Trophoblast cell (in vitro differentiated cells and primary cell): Measurements from ENCODE around the gene USH2A.

Source experiments
- DNase-seq, 2 donors: peaks; one replicate each; pipeline ENCODE4 v3.0.0-alpha.2; 2016
- H2AFZ ChIP-seq: 2 replicates; pipeline ENCODE4 v1.6.1; 2013; ENCODE audit warnings: low read length, moderate library complexity, mild to moderate bottlenecking; ENCODE audit not compliant: insufficient read depth, poor library complexity
- H2AK5ac ChIP-seq: 2 replicates; pipeline ENCODE4 v1.6.1; 2013; ENCODE audit warnings: mild to moderate bottlenecking, low read length
- H2BK120ac ChIP-seq: 2 replicates; pipeline ENCODE4 v1.6.1; 2013; ENCODE audit warnings: low read length, mild to moderate bottlenecking, moderate library complexity; ENCODE audit not compliant: insufficient read depth, poor library complexity
- H2BK12ac ChIP-seq: 2 replicates; pipeline ENCODE4 v1.6.1; 2013; ENCODE audit warnings: mild to moderate bottlenecking, low read length, moderate library complexity
- H2BK5ac ChIP-seq: 2 replicates; pipeline ENCODE4 v1.6.1; 2013; ENCODE audit warnings: low read length, low read depth, moderate library complexity, mild to moderate bottlenecking; ENCODE audit not compliant: poor library complexity
- H3K14ac ChIP-seq: 2 replicates; pipeline ENCODE4 v1.6.1; 2013; ENCODE audit warnings: mild to moderate bottlenecking, low read length
- H3K18ac ChIP-seq: 2 replicates; pipeline ENCODE4 v1.6.1; 2013; ENCODE audit warnings: mild to moderate bottlenecking, low read length
- H3K23ac ChIP-seq: 2 replicates; pipeline ENCODE4 v1.6.1; 2013; ENCODE audit warnings: low read length
- H3K27ac ChIP-seq: 2 replicates; pipeline ENCODE4 v1.5.1; 2013; ENCODE audit warnings: low read depth, mild to moderate bottlenecking, inconsistent platforms, low read length, moderate library complexity
- H3K27me3 ChIP-seq: 2 replicates; pipeline ENCODE4 v1.6.1; 2013; ENCODE audit warnings: inconsistent platforms, mild to moderate bottlenecking, low read length, moderate library complexity; ENCODE audit not compliant: insufficient read depth
- H3K36me3 ChIP-seq, 2 experiments: 1 replicate in 1 of 2; 2 replicates in 1 of 2; pipeline ENCODE4 v1.6.1; 2013; ENCODE audit warnings: low read length in 2 of 2, mild to moderate bottlenecking in 2 of 2, moderate library complexity in 1 of 2; ENCODE audit not compliant: insufficient read depth in 2 of 2, control insufficient read depth in 1 of 2
- H3K4ac ChIP-seq: 2 replicates; pipeline ENCODE4 v1.6.1; 2013; ENCODE audit warnings: low read depth, mild to moderate bottlenecking, low read length, moderate library complexity
- H3K4me1 ChIP-seq, 2 experiments: 1 replicate in 1 of 2; 2 replicates in 1 of 2; pipeline ENCODE4 v1.6.1; 2013; ENCODE audit warnings: low read length in 2 of 2, mild to moderate bottlenecking in 2 of 2, moderate library complexity in 1 of 2; ENCODE audit not compliant: insufficient read depth in 2 of 2, control insufficient read depth in 1 of 2
- H3K4me2 ChIP-seq: 2 replicates; pipeline ENCODE4 v1.6.1; 2013; ENCODE audit warnings: inconsistent platforms, mild to moderate bottlenecking, low read length, moderate library complexity
- H3K4me3 ChIP-seq: 2 replicates; pipeline ENCODE4 v1.5.1; 2013; ENCODE audit warnings: mild to moderate bottlenecking, low read depth, low read length, inconsistent platforms
- H3K79me1 ChIP-seq: one replicate; pipeline ENCODE4 v1.6.1; 2013; ENCODE audit warnings: low read length
- H3K79me2 ChIP-seq: 2 replicates; pipeline ENCODE4 v1.6.1; 2013; ENCODE audit warnings: low read length, mild to moderate bottlenecking; ENCODE audit not compliant: control insufficient read depth, insufficient read depth, poor library complexity
- H3K9ac ChIP-seq: 2 replicates; pipeline ENCODE4 v1.6.1; 2013; ENCODE audit warnings: mild to moderate bottlenecking, low read length
- H3K9me3 ChIP-seq: 2 replicates; pipeline ENCODE4 v1.6.1; 2013; ENCODE audit warnings: low read depth, mild to moderate bottlenecking, control low read depth, inconsistent platforms, low read length; ENCODE audit not compliant: insufficient read depth
- H4K12ac ChIP-seq: 2 replicates; pipeline ENCODE4 v1.6.1; 2013; ENCODE audit warnings: low read depth, mild to moderate bottlenecking, low read length, moderate library complexity
- H4K8ac ChIP-seq: 2 replicates; pipeline ENCODE4 v1.6.1; 2013; ENCODE audit warnings: low read depth, mild to moderate bottlenecking, low read length, moderate library complexity
- H4K91ac ChIP-seq: one replicate; pipeline ENCODE4 v1.6.1; 2013; ENCODE audit warnings: low read depth, mild to moderate bottlenecking, low read length, moderate library complexity
- WGBS: extraction: QIAGEN DNeasy Blood & Tissue Kit; methylation state at CpG from one replicate; pipeline ENCODE4 v1.1.7; 2013; ENCODE audit warnings: missing lambda C conversion rate; ENCODE audit not compliant: insufficient read length, insufficient coverage; ENCODE audit errors: extremely low coverage; 5-methylcytosine and 5-hydroxymethylcytosine counted together

Gene USH2A

GRCh38 chr1:216184126-216184680 is 239.0 kb downstream of the USH2A start:
- Histone ChIP-seq H3K79me1 (no peaks in the 10 kb centered on the region), H3K36me3 (no peaks in the 10 kb centered on the region), H2BK12ac (no peak overlapping the region), H3K9ac (no peak overlapping the region), H2AK5ac (no peak overlapping the region), H3K9me3 (no peaks in the 10 kb centered on the region), H3K23ac (no peak overlapping the region), H3K27ac (no peak overlapping the region), H3K4me2 (no peak overlapping the region), H4K91ac (no peak overlapping the region), H3K4me1 (peaks cover 0 to 2% of the 10 kb centered on the region in 2 experiments), H3K14ac (no peak overlapping the region), H4K12ac (no peak overlapping the region), H3K27me3 (no peaks in the 10 kb centered on the region), H3K79me2 (no peaks in the 10 kb centered on the region), H3K4me3 (no peak overlapping the region), H3K4ac (no peak overlapping the region), H2BK5ac (no peak overlapping the region), H2AFZ (no peak overlapping the region), H4K8ac (no peak overlapping the region), H2BK120ac (no peak overlapping the region), H3K18ac (no peak overlapping the region)
- no peak for DNase-seq
- no CpG with 5 or more reads among the region's 2 CpGs for WGBS

- Histone ChIP-seq H4K8ac (no peak overlapping the region), H3K4me1 (peaks cover 0 to 2% of the 10 kb centered on the region in 2 experiments), H3K14ac (no peak overlapping the region), H3K79me1 (no peaks in the 10 kb centered on the region), H2BK5ac (no peak overlapping the region), H2BK120ac (no peak overlapping the region), H3K18ac (no peak overlapping the region), H3K79me2 (no peaks in the 10 kb centered on the region), H3K36me3 (no peaks in the 10 kb centered on the region), H3K27me3 (no peaks in the 10 kb centered on the region), H3K4ac (no peak overlapping the region), H4K91ac (no peak overlapping the region), H3K9me3 (no peaks in the 10 kb centered on the region), H3K23ac (no peak overlapping the region), H3K27ac (no peak overlapping the region), H4K12ac (no peak overlapping the region), H2AK5ac (no peak overlapping the region), H2BK12ac (no peak overlapping the region), H3K4me2 (no peak overlapping the region), H2AFZ (no peak overlapping the region), H3K9ac (no peak overlapping the region), H3K4me3 (no peak overlapping the region)
- DNase-seq, result no peak
- no CpG with 5 or more reads among the region's 6 CpGs for WGBS
Measured at GRCh38 chr1:216183454-216183853, 239.8 kb downstream of the USH2A start.

- no CpG with 5 or more reads among the region's 4 CpGs for WGBS
- Histone ChIP-seq H2AK5ac (no peak overlapping the region), H4K91ac (no peak overlapping the region), H3K4me1 (peaks cover 0 to 2% of the 10 kb centered on the region in 2 experiments), H3K23ac (no peak overlapping the region), H3K79me2 (no peaks in the 10 kb centered on the region), H3K27me3 (no peaks in the 10 kb centered on the region), H3K14ac (no peak overlapping the region), H2BK5ac (no peak overlapping the region), H3K4me3 (no peak overlapping the region), H3K4me2 (peak overlapping the region; percentile 49), H3K9me3 (no peaks in the 10 kb centered on the region), H4K12ac (no peak overlapping the region), H3K36me3 (no peaks in the 10 kb centered on the region), H2AFZ (no peak overlapping the region), H3K9ac (no peak overlapping the region), H3K18ac (no peak overlapping the region), H3K4ac (no peak overlapping the region), H3K79me1 (no peaks in the 10 kb centered on the region), H2BK120ac (no peak overlapping the region), H3K27ac (no peak overlapping the region), H4K8ac (no peak overlapping the region), H2BK12ac (no peak overlapping the region)
- DNase-seq, result peak; percentile 12 to 52
Measured at GRCh38 chr1:216183007-216183406, 240.2 kb downstream of the USH2A start.

GRCh38 chr1:216181590-216181989 is 241.7 kb downstream of the USH2A start:
- H4K12ac ChIP-seq, result no peak overlapping the region
- H3K23ac ChIP-seq, result no peak overlapping the region
- H3K9me3 ChIP-seq, result no peaks in the 10 kb centered on the region
- no peak overlapping the region for H3K14ac ChIP-seq
- no peak for DNase-seq
- H3K36me3 ChIP-seq, result no peaks in the 10 kb centered on the region
- peaks cover 0 to 2% of the 10 kb centered on the region in 2 experiments for H3K4me1 ChIP-seq
- WGBS, result no CpG with 5 or more reads among the region's 3 CpGs
- no peak overlapping the region for H3K27ac ChIP-seq
- H3K27me3 ChIP-seq, result no peaks in the 10 kb centered on the region
- H4K91ac ChIP-seq, result no peak overlapping the region
- H2BK5ac ChIP-seq, result no peak overlapping the region
- H3K18ac ChIP-seq, result no peak overlapping the region
- H3K9ac ChIP-seq, result no peak overlapping the region
- no peak overlapping the region for H2BK120ac ChIP-seq
- no peak overlapping the region for H2AFZ ChIP-seq
- H3K4me3 ChIP-seq, result no peak overlapping the region
- H3K79me1 ChIP-seq, result no peaks in the 10 kb centered on the region
- no peak overlapping the region for H2BK12ac ChIP-seq
- H3K4me2 ChIP-seq, result no peak overlapping the region
- H4K8ac ChIP-seq, result no peak overlapping the region
- H3K79me2 ChIP-seq, result no peaks in the 10 kb centered on the region
- H2AK5ac ChIP-seq, result no peak overlapping the region
- H3K4ac ChIP-seq, result no peak overlapping the region
